ENCODE measurements around the gene RHBDD3.
"Not testable (repeated sequence)": the region's sequence is repeated elsewhere in the genome, so short reads cannot be mapped to it uniquely, and the experiment has no call there.

DNA sequence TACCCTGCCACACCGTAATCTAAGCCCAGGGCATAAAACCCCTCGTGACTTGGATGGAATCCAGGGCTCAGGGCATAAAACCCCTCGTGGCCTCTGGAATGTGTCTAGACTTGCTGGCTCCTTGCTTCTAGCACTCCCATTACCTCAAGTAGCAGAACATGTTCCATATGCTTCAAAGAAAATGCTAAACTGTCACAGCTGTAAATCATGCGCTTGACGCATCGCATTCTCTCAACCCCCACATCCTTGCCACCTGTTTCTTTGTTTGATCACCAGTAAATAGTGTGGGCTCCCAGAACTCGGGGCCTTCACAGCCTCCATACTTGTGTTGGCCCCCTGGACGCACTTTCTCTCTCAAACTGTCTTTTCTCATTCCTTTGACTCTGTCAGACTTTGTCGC is 27.3 kb downstream of the RHBDD3 start:
- TF ChIP-seq, protein P1, sequence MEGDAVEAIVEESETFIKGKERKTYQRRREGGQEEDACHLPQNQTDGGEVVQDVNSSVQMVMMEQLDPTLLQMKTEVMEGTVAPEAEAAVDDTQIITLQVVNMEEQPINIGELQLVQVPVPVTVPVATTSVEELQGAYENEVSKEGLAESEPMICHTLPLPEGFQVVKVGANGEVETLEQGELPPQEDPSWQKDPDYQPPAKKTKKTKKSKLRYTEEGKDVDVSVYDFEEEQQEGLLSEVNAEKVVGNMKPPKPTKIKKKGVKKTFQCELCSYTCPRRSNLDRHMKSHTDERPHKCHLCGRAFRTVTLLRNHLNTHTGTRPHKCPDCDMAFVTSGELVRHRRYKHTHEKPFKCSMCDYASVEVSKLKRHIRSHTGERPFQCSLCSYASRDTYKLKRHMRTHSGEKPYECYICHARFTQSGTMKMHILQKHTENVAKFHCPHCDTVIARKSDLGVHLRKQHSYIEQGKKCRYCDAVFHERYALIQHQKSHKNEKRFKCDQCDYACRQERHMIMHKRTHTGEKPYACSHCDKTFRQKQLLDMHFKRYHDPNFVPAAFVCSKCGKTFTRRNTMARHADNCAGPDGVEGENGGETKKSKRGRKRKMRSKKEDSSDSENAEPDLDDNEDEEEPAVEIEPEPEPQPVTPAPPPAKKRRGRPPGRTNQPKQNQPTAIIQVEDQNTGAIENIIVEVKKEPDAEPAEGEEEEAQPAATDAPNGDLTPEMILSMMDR (IDR thresholded peaks at IDR 0.05) = not testable (repeated sequence)
- TF ChIP-seq POLR2A (IDR thresholded peaks at IDR 0.05) = not testable (repeated sequence)
